ENCODE measurements around the gene PGR. TPM values are rescaled to one million over a fixed set of nuclear protein-coding genes. Genes with fewer than 3 reads are reported as not detected.

The PGR gene
- total RNA-seq, 1 donor from 2014 or later, result 14.0 TPM

DNA sequence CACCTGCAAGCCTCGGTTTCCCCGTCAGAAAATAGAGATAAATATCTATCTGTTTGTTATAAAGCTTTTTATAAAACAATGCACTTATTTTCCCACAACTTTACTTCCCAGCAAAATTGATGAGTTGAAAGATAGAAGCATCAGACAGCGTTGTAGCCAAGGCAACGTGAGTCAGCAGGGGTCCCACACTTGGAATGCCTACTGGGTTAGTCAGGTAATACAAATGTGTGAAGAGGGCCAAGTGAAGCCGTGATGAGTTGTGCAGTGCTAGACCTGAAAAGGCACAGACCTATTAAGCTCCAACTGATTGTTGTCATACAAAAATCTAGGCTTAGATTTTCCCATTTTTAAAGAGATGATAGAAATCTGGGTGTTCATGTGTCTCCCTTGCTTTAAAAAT lies 118.7 kb downstream of the PGR start:
- DNase-seq (ENCODE audit: low spot score), result no peak

DNA sequence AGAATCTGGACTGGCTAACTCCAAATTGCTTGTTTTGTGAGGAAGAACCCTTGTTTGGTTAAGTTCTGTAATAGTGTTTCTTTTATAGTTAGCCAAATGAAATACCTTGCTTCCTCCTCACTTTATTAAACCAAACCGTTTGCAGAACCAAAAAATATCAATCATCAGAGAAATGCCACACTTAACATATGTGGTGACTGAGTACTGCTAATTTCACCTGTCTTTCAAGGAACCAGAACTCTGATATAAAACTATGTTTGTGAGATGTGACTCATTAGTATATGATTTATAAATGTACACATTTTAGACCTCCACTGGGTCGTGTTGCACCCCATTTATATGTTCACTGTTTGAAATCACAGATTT lies 119.9 kb downstream of the PGR start:
- no peak for DNase-seq (ENCODE audit: low spot score)

DNA sequence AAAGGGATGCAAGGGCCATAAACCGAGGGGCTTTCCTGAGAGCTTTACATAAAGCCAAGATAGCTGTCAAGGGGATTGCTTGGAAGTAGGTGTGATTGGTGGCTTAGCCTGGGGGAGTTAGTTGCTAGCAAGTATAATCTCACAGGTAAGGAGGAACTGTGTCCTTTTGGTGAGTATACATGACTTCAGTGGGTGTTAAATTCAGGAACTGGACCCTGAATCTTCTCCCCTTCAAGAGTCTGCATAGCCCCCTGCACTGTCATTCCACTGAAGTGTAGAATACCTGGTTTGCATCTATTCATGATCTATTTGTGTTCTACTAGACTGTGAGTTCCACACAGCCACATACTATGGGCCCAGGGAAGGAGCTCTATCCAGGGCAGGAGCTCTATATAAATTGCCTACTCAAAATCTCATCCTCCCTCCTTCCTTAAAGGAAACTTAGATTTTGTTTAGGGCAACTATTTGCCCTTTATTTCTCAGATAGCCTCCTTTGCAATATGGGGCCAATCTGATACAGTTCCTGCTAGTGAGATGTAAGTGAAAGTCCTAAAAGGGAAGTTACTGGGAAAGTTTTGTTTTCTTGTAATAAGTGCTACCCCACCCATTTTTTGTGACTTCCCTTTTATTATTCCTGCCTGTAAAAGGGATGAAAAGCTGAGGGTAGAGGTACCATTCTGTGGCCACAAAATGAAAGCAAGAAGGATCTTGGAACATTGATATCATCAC lies 120.5 kb downstream of the PGR start:
- no peak for DNase-seq (ENCODE audit: low spot score)

DNA sequence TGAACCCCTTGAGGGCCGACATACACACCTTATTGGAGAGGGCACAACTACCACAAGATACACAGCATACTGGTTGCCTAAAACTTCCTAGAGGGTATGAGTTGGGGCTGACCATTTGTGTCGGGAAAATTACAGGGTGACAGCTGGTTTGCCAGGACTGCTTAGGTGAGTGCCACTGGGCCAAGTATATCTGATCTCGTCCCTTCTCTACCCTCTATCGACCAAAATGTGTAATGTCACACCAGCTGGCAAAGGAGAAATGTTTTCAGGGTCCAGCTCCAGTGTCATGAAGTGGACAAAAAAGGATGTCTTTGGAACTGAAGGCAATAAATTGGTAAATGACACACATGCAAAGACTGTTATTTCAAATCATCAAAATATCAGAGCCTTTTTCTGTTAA lies 126.1 kb downstream of the PGR start:
- DNase-seq (ENCODE audit: low spot score), result no peak

DNA sequence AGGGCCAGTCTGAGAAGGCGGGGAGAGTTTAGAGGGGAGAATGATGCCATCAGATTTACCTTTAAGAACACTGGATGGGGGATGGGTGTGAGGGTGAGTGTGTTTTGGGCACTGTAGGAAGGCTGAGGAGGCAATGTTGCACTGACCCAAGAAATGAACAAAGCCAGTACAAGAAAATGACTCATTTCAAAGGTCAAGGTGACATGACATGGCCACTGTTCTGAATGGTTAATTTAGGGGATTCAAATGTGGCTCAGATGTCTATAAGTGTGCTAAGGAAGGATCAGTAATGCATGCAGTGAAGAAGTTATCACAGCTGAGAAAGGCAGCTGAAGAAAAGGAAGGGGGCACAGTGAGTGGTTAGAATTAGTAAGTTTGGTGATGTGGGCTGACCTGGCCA lies 129.9 kb downstream of the PGR start:
- DNase-seq (ENCODE audit: low spot score), result no peak

DNA sequence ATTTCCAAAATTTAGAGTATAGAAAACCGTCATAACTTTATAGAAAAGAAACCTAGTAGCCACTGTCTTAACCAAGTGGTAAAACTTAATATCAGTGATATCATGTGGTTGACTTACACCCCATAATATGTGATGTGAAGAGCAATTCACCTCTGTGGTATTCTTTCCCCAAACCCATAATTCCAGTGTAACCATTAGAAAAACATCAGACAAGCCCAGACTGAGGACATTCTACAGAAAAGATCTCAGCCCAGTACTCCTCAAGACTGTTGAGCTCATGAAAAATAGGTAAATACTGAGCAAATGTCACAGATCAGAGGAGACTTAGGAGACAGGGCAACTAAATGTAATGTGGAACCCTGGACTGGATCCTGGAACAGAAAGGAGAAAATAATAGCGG lies 134.6 kb downstream of the PGR start:
- no peak for DNase-seq (ENCODE audit: low spot score)

DNA sequence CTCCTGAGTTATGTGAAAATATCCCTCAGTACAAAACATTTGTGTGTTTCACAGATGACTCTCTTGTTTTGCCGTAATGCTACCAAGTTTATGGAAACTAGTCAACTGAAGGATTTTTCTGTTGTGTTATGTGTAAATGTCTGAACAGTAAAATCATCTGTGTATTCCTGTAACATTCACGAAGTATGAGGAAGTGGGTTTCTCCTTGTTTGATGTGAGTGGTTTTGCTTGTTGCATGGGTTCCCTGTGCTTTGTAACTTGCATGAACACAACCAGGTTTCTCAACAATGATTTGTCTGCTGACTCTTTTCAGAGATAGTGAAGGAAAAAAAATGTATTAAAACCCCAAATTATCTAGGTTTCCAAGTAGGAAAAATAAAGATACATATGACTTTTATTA lies 138.1 kb downstream of the PGR start:
- peak; percentile 70 for DNase-seq (ENCODE audit: low spot score)

- peak; percentile 95 for DNase-seq (ENCODE audit: low spot score)
Observed at GRCh38 chr11:100990931-100991330, 138.7 kb downstream of the PGR start.

GRCh38 chr11:100984668-100985067 lies 144.9 kb downstream of the PGR start:
- DNase-seq (ENCODE audit: low spot score), result no peak

DNA sequence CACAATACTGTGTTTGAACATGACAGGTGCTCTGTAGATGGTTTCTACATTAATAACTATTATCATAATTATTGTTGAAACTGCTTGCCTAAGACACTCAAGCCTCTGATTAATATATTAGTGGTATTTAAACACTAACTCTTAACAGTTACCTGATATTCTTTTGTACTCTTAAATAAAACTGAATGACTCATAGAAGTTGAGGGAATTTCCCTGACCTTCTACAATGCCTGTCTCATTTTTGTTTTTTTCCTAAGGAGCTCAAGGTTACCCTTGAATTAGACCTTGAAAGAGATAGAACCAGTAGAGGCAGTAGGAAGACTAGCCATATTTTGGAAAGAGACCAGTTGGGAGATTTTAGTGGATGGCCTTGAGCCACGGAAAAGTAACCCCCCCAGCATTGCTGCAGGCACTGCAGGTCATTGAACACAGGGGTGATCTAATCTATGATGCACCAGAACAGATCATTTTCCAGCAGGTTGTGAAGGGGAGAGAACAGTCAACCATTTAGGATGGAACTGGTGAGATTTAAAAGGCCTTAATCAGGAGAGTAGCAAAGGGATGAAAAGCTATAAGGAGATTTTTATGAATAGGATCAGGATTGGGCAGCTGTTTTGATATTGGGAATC lies 148.3 kb downstream of the PGR start:
- peak; percentile 32 for DNase-seq (ENCODE audit: low spot score)

DNA sequence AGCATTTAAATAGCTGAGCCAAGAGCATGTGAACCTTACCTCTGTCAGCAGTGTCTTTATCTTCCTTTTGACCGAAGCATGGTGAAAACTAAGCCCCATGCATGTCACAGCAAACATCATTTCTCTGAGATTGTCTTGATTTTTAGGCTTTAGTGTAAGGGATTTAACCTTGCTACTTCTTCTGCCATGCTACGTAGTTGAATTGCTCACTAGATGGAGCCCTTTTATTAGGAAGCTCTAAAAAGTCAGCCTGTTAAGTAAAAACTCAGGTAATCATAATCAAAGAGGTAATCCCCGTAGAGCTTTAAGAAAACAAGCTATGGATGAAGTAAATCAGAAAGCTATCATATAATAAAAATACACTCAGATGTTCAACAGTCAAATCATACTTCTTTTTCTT lies 149.5 kb downstream of the PGR start:
- peak; percentile 52 for DNase-seq (ENCODE audit: low spot score)

Measured in umbilical cord (tissue), 2 donors.